GM11168 (cell line): ENCODE measurements around the gene COL23A1.

Source experiments
- in situ Hi-C: fragments of 300-500 bp; cut with MboI; formaldehyde crosslinking; loops from one replicate; pipeline ENCODE4 v1.12.0; 2022; ENCODE audit warnings: low sequenced_read_pairs; ENCODE audit not compliant: unreplicated experiment

COL23A1 gene

DNA sequence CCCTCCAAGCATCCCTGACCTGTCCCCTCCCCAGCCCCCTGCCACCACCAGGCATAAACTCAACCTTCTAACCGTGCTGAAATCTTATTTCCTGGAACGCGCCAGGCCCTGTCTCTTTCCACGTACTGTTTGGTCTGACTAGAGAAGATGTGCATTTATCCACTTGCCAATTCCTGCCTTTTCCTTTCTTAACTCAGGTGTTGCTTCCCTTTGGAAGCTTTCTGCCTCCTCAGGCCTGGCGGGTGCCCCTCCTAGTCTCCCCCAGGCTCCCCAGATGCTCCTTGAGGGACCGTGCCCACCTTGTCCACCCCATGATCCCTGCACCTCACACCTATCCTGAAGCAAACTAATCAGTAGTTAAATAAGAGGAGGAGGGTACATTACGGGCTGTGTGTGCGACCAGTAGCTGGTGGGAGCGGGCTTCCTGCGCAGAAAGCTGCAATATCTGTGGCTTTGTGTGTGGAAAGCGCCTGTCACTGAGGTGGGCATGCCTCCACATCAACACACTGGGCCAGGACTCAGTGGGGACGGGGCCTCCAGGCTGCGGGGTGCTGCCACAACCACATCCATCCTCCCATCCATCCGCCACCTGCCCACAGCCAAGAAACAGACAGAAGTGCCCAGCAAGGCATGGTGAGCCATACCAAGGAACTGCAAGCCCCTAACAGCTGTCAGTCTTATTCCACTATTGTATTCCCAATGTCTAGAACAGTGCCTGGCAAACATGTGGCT lies 73.5 kb downstream of the COL23A1 start:
- in situ Hi-C loops: no loop called here

DNA sequence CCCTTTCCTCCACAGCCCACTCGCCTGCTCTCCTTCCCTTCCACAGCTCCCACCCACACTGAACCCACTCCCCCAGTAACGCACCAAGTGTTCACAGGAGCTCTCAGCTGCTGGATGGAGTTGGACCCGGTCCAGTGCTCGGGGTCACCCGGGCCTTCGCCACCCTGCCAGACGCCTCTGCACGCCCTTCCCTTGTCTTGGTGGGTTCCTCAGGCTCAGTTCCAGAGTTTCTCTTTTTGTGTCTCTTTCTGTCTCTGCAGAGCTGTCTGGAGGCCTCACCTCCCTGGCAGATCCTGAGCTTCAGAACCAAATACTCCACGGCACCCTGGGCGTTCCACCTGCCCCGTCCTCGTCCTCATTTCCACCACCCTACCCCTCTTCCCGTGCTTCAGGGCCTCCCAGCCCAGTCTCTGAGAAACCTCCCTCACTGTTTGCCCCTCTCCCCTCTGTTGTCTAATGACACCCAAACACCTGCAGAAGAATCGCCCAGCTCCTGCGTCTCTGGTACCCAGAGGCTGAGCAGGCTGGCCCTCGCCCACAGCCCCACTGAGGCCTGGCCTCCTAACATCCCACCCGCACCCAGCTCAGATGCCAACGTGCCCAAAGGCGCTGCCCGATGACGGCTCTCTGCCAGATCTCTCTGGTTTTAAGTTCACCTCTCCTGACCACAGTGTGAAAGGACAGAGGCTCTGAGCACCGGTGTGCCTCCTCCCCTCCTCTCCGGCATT lies 74.3 kb downstream of the COL23A1 start:
- in situ Hi-C loops: no loop called here

DNA sequence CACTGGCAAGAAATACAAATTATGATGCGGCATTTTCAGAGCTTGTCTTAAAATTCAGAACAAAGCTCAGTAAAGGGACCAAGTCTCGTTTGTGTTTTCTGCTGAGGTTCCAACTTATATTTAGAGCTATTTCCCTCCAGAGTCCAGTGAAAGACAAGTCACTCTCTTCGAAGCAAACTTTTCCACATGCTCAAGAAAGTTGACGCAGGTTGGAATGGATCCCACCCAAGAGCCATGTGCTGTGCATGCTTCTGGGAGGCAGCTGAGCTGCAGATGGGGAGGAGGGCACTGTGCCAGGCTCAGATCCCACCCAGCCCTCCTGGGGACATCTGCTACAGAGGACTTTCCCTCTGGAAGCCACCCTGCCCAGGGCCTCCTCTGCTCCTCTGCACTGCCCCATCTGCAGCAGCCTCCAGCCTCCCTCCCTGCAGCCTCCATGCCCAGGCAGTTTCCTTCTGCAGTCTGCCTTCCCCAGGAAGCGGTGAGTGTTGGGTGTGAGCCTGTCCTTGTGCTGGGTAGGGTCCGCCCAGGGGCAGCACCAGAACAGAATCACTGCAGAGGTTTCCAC lies 75.3 kb downstream of the COL23A1 start:
- in situ Hi-C loops: no loop called here

DNA sequence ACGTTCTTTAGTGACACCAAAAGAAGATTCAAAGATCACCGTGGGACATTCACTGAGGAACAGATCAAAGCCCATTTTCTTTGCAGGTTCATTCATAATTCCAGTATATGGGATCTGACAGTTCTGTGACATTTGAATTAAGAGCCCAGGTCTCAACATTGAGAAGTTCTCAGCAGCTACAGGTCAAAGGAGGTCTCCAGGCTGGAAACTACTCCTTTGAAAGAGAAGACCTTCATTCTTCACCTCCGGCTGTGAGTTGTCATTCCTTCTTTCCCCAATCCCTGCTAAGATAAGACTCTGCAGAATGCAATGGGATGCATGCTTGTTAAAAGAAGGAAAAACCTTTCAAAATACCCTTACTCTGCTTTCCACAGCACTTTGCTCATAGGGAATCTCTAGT lies 79.0 kb downstream of the COL23A1 start:
- in situ Hi-C loops: no loop called here

DNA sequence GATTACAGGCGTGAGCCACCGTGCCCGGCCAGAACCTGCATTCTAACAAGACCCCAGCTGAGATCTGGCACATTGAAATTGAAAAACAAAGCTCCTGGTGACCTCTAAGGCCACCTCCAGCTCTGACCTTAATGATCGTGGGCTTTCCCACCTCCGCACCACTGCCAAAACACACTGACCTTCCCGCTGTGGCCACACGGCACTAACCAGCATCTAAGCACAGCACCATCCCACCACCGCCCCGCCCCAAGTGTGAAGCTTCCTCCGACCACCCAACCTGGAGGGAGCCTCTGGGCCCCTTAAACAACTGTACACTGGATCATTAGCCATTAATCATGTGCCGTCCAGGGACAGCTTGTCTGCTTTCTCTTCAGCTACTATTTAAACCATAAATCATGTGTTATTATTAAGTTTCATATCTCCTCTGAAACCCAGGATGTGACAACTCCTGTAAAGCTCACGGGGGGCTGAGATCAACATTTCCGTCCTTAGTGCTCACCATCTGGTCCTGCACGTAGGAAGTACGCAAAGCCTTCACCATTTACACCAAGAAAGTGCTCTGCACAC lies 80.6 kb downstream of the COL23A1 start:
- in situ Hi-C loops: no loop called here

DNA sequence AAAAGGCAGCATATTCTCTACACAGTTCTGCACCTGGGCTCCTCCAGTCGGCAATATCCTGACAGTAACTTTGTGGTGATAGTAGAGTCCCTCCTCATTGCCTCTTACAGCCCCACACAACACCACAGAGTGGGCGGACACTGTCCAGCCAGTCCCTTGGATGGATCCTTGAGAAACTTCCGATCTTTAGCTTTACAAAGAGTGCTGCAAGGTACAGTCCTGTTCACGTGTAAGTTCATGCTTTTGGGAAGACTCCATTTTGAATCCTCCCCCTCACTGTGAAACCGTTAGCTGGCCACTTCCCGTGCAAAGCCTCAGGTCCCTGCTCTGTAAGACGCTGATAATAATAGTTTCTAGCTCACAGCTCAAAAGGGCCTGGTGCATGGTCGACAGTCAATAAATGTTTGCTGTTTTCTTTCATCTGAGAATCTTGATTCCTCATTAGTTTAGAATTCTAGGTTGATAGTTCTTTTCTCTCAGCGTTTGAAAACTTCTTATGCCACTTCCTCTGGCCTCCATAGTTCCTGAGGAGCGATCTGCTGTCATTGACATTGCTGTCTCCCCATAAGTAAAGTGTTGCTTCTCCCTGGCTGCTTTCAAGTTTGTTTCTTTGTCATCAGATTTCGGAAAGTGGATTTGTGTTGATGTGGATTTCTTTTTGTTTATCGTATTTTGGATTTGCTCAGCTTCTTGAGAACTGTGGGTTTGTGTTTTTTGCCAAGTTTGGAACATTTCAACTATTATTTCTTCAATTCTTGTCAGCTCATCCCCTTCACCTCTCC lies 82.9 kb downstream of the COL23A1 start:
- in situ Hi-C loops: no loop called here

DNA sequence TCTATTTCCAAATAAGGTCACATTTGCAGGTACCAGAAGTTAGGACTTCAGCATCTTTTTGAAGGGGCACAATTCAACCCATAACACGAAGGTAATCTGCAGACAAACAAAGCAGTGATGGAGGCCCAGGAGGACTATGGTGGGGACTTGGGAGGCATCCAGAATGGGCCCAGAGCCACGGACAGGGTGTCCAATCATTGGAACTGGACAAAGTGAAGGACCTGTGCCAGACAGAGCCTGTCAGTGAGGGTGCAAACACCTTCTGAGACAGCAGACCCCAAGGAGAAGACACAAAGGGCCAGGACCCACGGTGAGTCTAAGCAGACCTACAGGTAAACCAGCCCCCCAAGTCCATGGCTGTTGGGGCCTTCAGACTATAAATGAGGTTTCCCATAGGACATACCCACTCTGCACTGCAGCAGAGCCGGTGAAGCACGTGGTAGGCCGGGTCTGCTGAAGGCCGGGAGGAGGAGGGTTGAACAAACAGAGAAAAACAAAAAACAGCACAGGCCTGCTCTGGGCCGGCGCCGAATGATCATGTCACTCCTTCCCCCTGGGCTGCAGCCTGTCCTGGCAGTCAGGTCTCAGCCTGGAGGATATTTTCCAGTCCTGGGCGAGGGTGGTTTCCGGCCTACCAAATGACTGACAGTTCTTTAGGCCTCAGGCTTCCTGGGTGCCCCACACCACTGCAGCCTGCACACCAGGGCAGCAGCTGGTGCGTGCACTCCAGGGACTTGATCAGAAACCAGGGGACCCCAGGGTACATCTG lies 84.4 kb downstream of the COL23A1 start:
- in situ Hi-C loops: no loop called here

DNA sequence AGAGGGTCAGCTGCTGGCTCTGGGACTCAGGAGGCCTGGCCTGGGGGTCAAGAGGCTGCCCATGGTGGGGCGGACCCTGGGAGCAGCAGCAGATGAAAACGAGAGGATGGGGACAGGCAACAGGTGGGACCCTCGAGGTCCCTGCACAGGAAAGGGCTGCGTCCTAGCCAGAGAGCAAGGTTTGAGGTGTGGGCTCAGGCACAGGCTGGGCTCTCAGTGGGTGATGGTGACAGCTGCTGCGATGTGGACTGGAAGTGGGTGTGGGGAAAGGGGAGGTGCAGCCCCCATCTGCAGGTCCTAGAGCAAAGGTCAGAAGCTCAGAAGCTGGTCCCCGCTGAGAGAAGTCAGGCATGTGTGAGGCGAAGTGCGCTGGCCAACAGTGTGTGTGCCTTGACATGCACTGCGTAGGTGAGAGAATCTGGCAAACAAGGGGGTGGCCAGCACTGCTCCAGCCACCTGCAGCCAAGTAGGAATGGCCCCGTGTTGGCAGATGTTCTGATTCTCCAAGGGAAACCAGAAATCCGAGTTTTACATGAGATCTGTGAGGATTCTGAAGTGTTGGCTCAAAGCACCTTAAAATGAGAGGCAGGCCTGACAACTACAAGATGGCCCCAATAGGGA lies 85.7 kb downstream of the COL23A1 start:
- in situ Hi-C loops: no loop called here

DNA sequence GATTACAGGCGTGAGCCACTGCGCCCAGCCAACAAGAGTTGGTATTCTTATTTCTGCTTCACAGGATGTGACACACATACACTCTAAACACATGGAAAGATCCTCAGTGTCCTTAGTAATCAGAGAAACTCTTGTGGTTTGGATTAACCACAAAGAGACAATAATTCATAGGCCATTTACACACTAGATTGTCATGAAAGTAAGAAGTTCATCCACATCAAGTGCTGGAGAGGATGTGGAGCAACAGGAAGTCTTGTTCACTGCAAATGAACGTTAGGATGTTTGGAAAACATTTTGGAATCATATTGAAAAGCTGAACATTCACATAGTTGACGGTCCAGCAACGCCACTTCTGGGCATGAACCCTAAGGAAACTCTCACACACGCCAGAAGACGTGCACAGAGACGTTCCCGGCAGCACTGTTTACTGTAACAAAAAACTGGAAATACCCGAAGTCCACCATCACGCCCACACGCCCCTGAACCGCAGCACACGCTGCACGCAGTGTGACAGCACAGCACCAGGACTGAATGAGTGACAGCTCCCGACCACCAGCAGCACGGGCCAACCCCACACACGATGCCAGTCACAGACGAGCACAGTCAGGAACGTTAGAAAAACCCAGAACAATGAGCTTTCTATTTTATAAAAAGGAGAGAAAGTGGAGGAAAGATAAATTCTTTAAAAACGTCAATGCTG lies 87.6 kb downstream of the COL23A1 start:
- in situ Hi-C loops: no loop called here

DNA sequence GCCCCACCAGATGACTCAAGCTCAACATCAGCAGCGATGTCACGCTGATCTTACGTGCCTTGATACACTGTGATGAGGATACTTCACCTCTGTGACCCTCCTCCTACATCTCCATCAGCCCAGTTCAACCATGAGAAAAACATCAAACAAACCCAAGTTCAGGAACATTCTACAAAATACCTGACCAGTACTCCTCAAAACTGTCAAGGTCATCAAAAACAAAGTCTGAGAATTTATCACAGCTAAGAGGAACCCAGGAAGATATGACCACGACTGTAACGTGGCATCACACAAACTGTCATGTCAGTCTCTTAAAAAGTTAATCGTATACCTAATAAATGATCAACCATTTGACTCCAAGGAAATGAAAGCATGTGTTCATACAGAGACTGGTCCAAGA lies 90.8 kb downstream of the COL23A1 start:
- in situ Hi-C loops: no loop called here

DNA sequence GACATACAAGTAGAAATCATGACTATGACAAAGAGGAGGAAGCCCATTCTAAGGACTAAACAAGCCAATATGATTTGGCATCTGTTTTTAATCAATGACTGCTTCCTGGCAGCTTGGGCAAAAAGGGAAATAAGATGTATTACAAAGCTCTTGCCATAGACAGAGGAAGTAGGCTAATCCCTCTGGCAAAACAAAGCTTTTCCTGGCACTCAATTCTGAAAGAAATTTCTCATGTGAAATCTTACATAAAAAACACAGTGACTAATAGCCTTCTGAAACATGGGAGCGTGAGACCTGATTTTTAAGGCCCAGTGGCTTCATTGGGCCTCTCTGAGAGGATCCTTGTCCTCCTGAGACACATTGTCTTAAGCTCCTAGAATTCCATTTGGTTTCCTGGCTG lies 93.6 kb downstream of the COL23A1 start:
- in situ Hi-C loops: no loop called here

DNA sequence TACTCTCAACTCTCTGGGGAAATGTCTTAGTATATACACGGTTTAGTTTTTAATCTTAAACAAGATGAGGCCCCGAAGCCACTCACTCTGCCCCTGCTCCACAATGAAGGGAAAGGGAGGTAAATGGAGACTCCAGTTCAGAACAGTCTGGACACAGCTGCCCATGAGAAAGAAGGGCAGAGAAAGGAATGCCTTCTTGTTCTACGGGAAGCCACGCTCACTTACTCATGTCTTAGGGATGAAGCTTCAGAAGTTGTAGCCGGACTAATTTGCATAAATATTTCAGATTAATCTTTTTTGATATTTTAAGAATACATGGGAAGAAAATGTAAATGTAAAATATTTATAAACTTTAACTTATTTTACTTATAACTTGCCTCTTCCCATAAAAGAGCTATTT lies 94.0 kb downstream of the COL23A1 start:
- in situ Hi-C loops: no loop called here

DNA sequence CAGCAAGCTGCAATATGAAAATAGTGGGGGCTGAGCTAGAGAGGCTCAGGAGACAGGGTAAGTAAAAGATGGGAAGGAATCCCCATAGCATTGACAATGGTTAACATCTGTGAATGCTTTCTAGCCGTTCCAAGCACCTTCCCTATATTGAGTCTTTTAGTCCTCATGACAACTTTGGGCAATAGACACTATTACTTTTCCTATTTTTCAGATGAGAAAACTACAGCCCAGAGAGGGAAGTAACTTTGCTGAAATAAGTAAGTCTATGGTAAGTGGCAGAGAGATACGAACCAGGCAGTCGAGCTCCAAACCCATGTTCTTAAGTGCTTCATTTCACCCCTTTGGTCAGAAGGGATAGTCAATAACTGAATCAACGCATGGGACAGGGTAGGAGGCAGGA lies 94.5 kb downstream of the COL23A1 start:
- in situ Hi-C loops: no loop called here

DNA sequence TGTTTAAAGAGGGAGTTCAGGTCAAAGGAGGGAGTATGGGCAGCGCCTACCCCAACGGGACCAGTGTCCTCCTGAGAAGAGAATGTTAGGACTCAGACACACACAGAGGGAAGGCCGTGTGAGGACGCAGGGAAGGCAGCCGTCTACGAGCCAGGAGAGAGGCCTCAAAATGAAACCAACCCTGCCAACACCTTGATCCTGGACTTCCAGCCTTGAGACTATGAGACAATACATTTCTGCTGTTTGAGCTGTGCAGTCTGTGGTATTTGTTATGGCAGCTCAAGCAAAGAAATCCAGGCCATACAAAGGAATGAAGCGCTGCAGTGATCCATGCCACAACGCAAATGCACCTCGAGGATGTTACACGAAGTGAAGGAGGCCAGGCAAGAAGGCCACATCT lies 97.9 kb downstream of the COL23A1 start:
- in situ Hi-C loops: no loop called here

DNA sequence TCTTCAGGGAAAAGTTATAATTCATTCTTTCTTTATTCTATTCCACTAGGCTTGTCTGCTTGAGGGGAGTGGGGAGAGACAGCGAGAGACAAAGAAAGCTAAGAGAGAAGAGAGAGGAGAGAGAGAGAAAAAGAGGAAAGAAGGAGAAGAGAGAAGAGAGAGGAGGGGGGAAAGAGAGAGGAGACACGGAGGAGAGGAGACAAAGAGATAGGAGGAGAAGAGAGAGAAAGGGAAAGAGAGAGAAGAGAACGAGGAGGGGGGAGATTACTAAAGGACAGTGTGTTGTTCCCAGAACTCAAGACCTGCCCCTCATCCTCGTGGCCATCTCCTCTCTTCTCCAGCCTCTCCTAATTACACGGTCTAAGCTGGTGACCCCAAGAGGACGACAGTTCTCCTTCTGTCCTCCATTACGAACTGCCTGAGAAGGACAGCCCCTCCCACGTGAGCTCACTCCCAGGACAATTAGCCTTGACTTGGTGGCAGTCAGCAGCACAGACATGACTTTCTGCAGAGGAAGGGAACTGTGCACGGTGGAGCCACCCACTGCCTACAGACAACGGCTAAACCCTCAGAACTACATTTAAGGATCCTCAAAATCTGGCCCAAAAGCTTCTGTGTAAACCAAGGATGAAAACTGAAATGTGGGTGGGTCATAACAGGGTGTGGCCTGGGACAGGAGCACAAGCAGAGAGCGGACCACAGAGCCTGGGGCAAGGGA lies 99.1 kb downstream of the COL23A1 start:
- in situ Hi-C loops: no loop called here

DNA sequence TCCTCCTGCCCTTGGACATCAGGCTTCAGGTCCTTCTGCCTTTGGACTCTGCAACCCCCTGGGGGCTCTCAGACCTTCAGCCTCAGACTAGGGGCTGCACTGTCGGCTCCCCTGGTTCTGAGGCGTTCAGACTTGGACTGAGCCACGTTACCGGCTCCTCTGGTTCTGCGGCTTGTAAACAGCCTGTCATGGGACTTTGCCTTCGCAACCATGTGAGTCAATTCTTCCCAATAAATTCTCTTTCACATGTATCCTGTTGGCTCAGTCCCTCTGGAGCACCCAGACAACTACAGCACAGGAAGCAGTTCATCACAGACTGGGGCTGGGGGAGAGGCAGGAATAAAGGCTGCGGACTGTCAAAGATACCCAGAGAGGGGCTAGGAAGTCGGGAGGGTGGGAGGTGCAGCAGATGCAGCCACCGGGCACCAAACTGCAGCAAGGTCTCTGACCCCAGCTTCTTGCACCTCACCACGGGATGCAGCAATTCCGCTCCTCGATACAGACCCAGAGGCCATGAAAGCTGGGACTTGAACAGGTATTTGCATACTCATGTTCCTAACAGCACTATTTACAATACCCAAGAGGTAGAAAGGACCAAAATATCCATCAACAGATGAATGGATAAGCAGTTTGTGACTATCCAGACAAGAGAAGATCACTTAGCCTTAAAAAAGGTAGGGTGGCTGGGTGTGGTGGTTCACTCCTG lies 100.8 kb downstream of the COL23A1 start:
- in situ Hi-C loops: no loop called here

DNA sequence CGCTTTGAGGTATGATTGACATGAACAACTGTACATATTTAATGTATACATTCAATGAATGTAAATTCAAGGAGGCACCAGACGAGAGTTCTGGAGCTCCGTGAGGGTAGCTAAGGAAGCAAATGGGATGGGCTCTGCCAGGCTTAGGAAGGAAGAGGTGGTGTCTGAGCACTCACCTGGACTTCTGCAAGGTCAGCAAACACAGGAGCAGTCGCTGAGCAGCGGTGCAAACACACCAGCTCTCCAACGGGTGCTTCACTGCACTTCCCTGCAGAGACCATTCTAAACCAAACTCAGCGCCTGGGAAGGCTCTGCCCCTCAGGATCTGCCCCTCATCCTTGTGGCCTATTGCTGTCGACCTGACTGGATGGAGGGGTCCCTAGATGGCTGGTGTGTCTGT lies 101.5 kb downstream of the COL23A1 start:
- in situ Hi-C loops: no loop called here
